Heart right ventricle (tissue), 16 donors: ENCODE data around the gene WDFY4. TPM values are rescaled to one million over a fixed set of nuclear protein-coding genes. Genes with fewer than 3 reads are reported as not detected.

Source experiments
- ATAC-seq, 8 donors: fragments of 200-7000 bp; cut with Tn5 transposase; one replicate each; pipeline ENCODE4 v1.9.1; 2020; ENCODE audit warnings: mild to moderate bottlenecking in 8 of 8, moderate library complexity in 8 of 8, moderate number of reproducible peaks in 1 of 8
- DNase-seq, 2 donors: peaks; one replicate each; pipeline ENCODE4 v3.0.0-alpha.2; 2020
- H3K27ac ChIP-seq, 10 donors: fragments of 200-600 bp; sonication (generic) in 2 of 10; one replicate each; pipeline versions ENCODE4 v1.5.0 to v1.8.0; 2020 to 2022; ENCODE audit warnings: mild to moderate bottlenecking in 3 of 10
- H3K27me3 ChIP-seq, 7 donors: fragments of 200-600 bp; one replicate each; pipeline ENCODE4 v1.8.0; 2021 to 2022; ENCODE audit warnings: mild to moderate bottlenecking in 2 of 7
- H3K36me3 ChIP-seq, 9 donors: fragments of 200-600 bp; sonication (generic) in 1 of 9; one replicate each; pipeline versions ENCODE4 v1.5.0 to v1.8.0; 2020 to 2022; ENCODE audit warnings: mild to moderate bottlenecking in 2 of 9
- H3K4me1 ChIP-seq, 9 donors: fragments of 200-600 bp; sonication (generic) in 1 of 9; one replicate each; pipeline versions ENCODE4 v1.5.0 to v1.8.0; 2020 to 2022; ENCODE audit warnings: mild to moderate bottlenecking in 4 of 9
- H3K4me3 ChIP-seq, 10 donors: fragments of 200-600 bp; sonication (generic) in 2 of 10; one replicate each; pipeline versions ENCODE4 v1.5.0 to v1.8.0; 2020 to 2022; ENCODE audit warnings: mild to moderate bottlenecking in 7 of 10, moderate library complexity in 2 of 10
- H3K9me3 ChIP-seq, 11 donors: fragments of 200-600 bp in 10 of 11; sonication (generic) in 2 of 11; one replicate each; pipeline versions ENCODE4 v1.5.0 to v1.8.0; 2013 to 2022; ENCODE audit warnings: mild to moderate bottlenecking in 2 of 11, control low read depth in 1 of 11, moderate library complexity in 1 of 11
- WGBS, 2 donors: extraction: QIAGEN DNeasy Blood & Tissue Kit; methylation state at CpG; one replicate each; pipeline ENCODE4 v1.1.7; 2013; ENCODE audit warnings: inconsistent platforms in 1 of 2; 5-methylcytosine and 5-hydroxymethylcytosine counted together
- intact Hi-C, 10 donors: fragments of 100-400 bp; cut with DNase I; formaldehyde crosslinking; loops; one replicate each; pipeline versions ENCODE4 v1.11.1 to v1.14.2; 2022
- polyA plus RNA-seq, 2 donors: library from polyadenylated mRNA; stranded (reverse); fragments of 200-250 nt; gene quantifications; one replicate each; pipeline ENCODE4 v1.2.3, GENCODE V29; 2013
- total RNA-seq, 10 donors: library from RNA; stranded (reverse); fragmentation: NEBNext Ultra II Directional in 3 of 10; extraction: Animal tissue kit (Norgen Biotek cat#: 25700) in 3 of 10; gene quantifications; one replicate each; pipeline versions ENCODE4 v1.2.1 to v1.2.4, GENCODE V29; 2021 to 2023
- TF ChIP-seq, protein P1 (sequence below), 9 donors: fragments of 200-600 bp; sonication (generic) in 2 of 9; IDR thresholded peaks; one replicate each; pipeline versions ENCODE4 v1.5.0 to v1.8.0; 2021 to 2022; ENCODE audit warnings: antibody characterized with exemption in 9 of 9, mild to moderate bottlenecking in 5 of 9, moderate library complexity in 1 of 9
- donor health status: Arrhythmogenic right ventricular cardiomyopathy.
- donor health status: ischemic (EF 13 %, LVEDD 7.1; RV severe dilation, severe dysfunction).
- donor health status: healthy with polysubstance abuse.
- donor health status: DM: no; HTN: yes; CAD: no.
- donor health status: DM: no; HTN: no; CAD: no.
- donor health status: ischemic (EF 25% LVEDD 6.9; RV normal size, moderate dysfunction).
- donor health status: ischemic (EF 25% LVEDD 5.7; RV mildly dilated, moderate dysfunction).
- donor health status: healthy.
- donor health status: DM: yes; HTN: yes; CAD: no.
- donor health status: Ischemic cardiomyopathy.
- donor health status: ischemic (EF 35%, LVEDD 5.7; RV mildly dilated, moderate dysfunction).
- donor health status: nonischemic (EF 11% LVEDD 7.7; RV severe dilation, severe dysfunction).
- donor health status: DM: yes; HTN: yes; CAD: no.
- donor health status: PGD.
- donor health status: ischemic (EF 29% LVEDD 5.4; RV normal size, mild dysfunction).
- donor health status: nonischemic (EF 23%, LVEDD 6.1; RV moderate dilation, normal function).

The WDFY4 gene
- total and polyA plus RNA-seq, 12 donors = 0.59 to 7.4 (median 0.92) TPM

GRCh38 chr10:48701941-48702340 is 17.3 kb downstream of the WDFY4 start:
- DNase-seq (no peak), ATAC-seq (no peak)
- TF ChIP-seq, protein P1, sequence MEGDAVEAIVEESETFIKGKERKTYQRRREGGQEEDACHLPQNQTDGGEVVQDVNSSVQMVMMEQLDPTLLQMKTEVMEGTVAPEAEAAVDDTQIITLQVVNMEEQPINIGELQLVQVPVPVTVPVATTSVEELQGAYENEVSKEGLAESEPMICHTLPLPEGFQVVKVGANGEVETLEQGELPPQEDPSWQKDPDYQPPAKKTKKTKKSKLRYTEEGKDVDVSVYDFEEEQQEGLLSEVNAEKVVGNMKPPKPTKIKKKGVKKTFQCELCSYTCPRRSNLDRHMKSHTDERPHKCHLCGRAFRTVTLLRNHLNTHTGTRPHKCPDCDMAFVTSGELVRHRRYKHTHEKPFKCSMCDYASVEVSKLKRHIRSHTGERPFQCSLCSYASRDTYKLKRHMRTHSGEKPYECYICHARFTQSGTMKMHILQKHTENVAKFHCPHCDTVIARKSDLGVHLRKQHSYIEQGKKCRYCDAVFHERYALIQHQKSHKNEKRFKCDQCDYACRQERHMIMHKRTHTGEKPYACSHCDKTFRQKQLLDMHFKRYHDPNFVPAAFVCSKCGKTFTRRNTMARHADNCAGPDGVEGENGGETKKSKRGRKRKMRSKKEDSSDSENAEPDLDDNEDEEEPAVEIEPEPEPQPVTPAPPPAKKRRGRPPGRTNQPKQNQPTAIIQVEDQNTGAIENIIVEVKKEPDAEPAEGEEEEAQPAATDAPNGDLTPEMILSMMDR (IDR thresholded peaks at IDR 0.05) = no peak
- H3K4me3 ChIP-seq = no peak overlapping the region
- no peaks in the 10 kb centered on the region for H3K36me3 ChIP-seq
- intact Hi-C loops = no loop called here
- peaks cover 0 to 3% (median 0%) of the 10 kb centered on the region in 7 donors for H3K27me3 ChIP-seq
- no peak overlapping the region for H3K27ac ChIP-seq
- H3K9me3 ChIP-seq = no peaks in the 10 kb centered on the region
- H3K4me1 ChIP-seq = peaks cover 0 to 20% (median 4%) of the 10 kb centered on the region in 9 donors

- Histone ChIP-seq H3K27me3 (peaks cover 0 to 3% (median 0%) of the 10 kb centered on the region in 7 donors), H3K36me3 (no peaks in the 10 kb centered on the region), H3K9me3 (no peaks in the 10 kb centered on the region), H3K4me3 (no peak overlapping the region), H3K27ac (no peak overlapping the region), H3K4me1 (peaks cover 0 to 36% (median 20%) of the 10 kb centered on the region in 9 donors)
- TF ChIP-seq, protein P1 (IDR thresholded peaks at IDR 0.05) = no peak
- WGBS, 2 donors = 81 to 89% methylated on average over 5 of the region's 5 CpGs
- DNase-seq (no peak), ATAC-seq (no peak)
- intact Hi-C loops = no loop called here
These were observed 19.0 kb downstream of the WDFY4 start for GRCh38 chr10:48703531-48704122.

DNA sequence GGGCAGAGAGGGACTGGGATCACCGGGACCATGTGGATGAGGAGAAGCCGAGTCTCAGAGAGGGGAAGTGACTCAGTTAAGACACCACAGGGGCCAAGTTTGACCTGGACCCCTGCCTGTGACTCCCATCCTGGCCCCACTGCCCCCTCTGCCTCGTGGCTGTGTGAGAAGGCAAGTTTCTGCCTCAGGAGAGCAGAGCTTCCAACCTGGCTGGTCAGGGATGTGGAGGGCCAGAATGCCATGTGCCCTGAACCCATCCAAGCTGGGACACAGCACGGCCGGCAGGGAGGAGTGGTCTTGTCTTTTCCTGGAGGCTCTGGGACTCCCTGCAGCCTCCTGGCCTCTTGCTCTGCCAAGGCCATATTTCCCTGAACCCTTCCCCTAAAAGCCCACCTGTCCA is 19.5 kb downstream of the WDFY4 start:
- TF ChIP-seq, protein P1 (IDR thresholded peaks at IDR 0.05) = no peak
- Histone ChIP-seq H3K27ac (no peak overlapping the region), H3K4me1 (peaks cover 0 to 37% (median 21%) of the 10 kb centered on the region in 9 donors)

DNA sequence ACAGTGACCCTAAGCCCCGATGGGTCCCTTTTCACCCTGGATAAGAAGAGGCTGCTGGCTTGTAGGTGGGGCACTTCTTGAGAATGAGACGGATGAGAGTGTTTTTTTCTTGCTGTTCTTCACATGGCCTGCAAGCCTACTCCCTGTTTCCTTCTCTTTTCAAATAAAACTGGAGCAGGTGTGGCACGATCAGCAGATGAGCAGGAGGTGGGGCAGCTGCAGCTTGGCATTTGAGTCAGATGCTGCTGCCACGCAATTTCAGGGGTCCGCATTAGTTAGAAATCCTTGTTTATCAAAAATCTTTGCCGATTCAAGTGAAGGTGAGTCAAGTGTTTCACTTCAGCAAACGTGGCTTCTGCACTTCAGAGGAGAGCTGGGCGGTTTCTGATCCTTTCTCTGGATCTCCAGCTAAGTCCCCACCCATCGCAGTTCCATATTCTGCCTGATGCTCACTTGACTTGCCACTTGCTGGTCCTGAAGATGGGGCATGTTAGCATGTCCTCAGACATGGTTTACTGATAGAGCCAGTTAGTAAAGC is 20.8 kb downstream of the WDFY4 start:
- intact Hi-C loops = no loop called here
- no peaks in the 10 kb centered on the region for H3K9me3 ChIP-seq
- H3K4me3 ChIP-seq = no peak overlapping the region
- peaks cover 0 to 45% (median 25%) of the 10 kb centered on the region in 9 donors for H3K4me1 ChIP-seq
- H3K27ac ChIP-seq = no peak overlapping the region
- TF ChIP-seq, protein P1 (IDR thresholded peaks at IDR 0.05) = no peak
- H3K27me3 ChIP-seq = peaks cover 0 to 3% (median 0%) of the 10 kb centered on the region in 7 donors
- 85 to 88% methylated on average over 9 of the region's 9 CpGs for WGBS, 2 donors
- no peak for DNase-seq
- no peak for ATAC-seq
- no peaks in the 10 kb centered on the region for H3K36me3 ChIP-seq

More for the DNA sequence above, 19.5 kb downstream of the WDFY4 start:
- WGBS, 2 donors = 56% methylated on average over 5 of the region's 5 CpGs
- Histone ChIP-seq H3K4me3 (no peak overlapping the region), H3K36me3 (no peaks in the 10 kb centered on the region), H3K9me3 (no peaks in the 10 kb centered on the region), H3K27me3 (peaks cover 0 to 3% (median 0%) of the 10 kb centered on the region in 7 donors)
- ATAC-seq (no peak), DNase-seq (no peak)
- intact Hi-C loops = no loop called here
